Muscle of arm (tissue), 12 donors: ENCODE measurements around the gene MCC. TPM values are rescaled to one million over a fixed set of nuclear protein-coding genes. Genes with fewer than 3 reads are reported as not detected.

Experiments used
- DNase-seq: peaks from one replicate; pipeline ENCODE4 v3.0.0-alpha.2; 2013
- polyA plus RNA-seq, 12 donors: library from polyadenylated mRNA; unstranded; fragments of 120-200 nt; gene quantifications; one replicate each; pipeline ENCODE4 v1.2.1, GENCODE V29; 2013; ENCODE audit not compliant: insufficient read length in 12 of 12

The MCC gene
- polyA plus RNA-seq, 12 donors: 13.8 to 23.3 (median 19.2) TPM; not detected in 1

DNA sequence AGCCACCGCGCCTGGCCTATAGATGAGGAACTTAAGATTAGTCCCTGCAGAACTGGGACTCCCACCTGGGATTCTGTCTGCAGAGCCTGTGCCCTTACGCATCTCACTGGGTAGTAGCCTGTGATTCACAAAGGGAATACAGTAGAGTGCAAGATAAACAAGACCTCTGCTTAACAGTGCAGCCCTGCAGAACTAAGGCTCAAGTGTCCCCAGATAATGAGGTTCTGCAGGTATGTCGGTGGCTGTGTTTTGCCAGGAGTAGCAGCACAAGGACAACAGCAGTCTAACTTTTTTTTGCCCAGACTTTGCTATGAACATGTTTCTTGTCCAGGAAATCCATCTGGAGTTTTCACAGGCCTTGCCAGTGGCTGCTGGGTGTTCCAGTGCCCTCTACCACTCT, 451.9 kb downstream of the MCC start:
- DNase-seq: no peak

- DNase-seq: no peak
Observed at GRCh38 chr5:113035096-113035495, 453.2 kb downstream of the MCC start.

DNA sequence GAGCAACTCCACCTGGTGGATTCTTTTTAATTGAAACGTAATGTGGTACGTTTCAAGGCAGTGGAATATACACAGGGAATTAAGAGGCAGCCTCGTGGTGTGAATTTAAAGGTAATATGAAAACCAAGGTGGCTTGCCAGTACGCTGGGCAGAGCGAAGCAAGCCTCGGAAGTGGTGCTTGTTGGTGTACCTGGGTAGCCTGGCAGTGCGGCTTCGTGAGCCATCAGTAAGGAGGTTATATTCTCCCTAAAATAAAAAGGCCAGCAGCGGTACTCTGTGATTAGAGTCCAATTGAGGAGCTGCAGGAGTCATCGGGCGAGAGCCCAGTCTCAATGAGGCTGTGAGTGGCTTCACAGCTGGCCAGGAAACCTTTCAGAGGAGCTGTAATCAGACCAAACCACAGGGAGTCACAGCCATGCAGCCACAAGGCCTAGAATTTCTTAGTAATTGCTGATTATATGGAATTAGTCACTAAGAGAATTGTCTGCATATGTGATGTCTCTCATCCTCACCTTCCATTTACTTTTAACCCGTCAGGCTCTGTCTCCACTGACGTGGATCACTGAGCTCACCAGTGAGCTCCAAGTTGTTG, 454.0 kb downstream of the MCC start:
- DNase-seq: no peak

GRCh38 chr5:113031557-113031956, 456.7 kb downstream of the MCC start:
- DNase-seq: no peak

DNA sequence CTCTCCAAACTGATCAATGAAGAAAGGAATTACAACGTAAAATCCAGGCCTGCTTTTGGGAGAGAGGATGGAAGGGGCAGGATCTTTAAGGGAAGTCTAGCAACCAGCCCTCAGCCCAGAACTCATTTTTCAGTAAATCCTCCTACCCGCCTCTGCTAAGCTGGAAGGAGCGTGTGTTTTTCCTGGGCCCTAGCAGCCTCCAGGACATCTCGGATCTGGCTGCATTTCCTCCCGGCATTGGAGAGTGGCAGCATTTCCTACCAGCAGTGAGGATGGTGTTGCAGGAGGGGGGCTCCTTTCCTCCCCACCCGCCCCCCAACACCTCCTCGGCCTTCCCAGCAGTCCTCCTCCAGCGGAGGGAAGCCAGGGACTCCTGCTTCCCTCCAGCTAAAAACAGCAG, 457.1 kb downstream of the MCC start:
- no peak for DNase-seq

- DNase-seq: no peak
Observed at GRCh38 chr5:113029614-113030013, 458.6 kb downstream of the MCC start.

GRCh38 chr5:113027431-113027830, 460.8 kb downstream of the MCC start:
- no peak for DNase-seq

DNA sequence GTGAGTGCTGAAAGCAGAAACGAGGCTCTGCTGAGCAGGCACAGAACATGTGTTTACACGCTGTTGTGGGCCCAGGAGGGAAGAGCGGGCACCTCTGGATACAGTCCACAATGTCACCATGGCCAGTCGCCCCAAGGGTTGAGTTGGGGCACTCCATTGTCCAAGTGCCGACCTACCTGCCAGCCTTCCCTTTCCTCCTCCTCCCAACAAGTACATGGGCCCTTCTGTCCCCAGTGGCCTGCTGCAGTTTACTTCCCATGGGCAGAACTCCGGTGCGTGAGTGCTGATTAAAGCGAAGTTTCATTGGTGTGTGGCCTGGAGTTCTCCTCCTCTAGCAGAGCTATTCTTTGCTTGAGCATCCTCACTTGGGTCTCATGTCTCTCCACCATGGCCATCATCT, 461.2 kb downstream of the MCC start:
- DNase-seq: no peak

DNA sequence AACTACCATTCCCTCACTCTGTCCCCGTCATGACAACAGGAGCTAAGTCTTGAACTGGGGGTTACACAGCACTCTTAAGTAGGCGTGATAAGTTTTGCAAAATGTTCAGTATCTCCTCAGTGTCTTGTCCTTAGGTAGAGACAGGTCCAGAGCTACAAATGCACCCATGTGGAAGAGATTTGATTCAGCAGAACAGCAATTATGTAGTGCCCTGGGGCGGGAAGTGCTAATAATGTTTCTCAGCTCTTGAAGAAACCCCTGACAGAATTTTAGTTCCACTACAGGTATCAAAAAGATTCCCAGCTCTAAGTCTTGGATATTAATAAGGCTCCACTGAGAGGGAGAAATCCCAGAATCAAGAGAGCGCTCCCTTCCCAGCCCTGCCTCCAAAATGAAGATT, 462.0 kb downstream of the MCC start:
- no peak for DNase-seq

- no peak for DNase-seq
Observed at GRCh38 chr5:113025596-113025995, 462.7 kb downstream of the MCC start.

- DNase-seq: no peak
Observed at GRCh38 chr5:113024076-113024697, 464.1 kb downstream of the MCC start.

DNA sequence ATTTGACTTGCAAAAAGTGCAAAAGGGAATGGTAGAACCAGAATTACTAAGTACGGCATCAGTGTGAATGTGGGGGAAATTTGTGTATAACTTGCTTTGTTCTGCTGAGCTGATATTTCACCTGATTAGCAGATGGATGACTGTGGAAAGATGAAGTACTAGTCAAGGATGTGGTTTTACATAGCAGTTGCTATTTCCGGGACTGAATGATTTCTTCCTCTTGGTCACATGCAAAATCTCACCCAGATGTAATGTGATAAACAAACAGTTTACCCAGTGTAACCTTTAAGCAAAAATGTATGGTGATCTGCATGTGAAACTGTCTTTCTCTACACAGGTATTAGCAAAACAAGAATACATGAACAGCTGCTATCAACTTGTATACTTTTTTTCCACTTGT, 465.6 kb downstream of the MCC start:
- no peak for DNase-seq

DNA sequence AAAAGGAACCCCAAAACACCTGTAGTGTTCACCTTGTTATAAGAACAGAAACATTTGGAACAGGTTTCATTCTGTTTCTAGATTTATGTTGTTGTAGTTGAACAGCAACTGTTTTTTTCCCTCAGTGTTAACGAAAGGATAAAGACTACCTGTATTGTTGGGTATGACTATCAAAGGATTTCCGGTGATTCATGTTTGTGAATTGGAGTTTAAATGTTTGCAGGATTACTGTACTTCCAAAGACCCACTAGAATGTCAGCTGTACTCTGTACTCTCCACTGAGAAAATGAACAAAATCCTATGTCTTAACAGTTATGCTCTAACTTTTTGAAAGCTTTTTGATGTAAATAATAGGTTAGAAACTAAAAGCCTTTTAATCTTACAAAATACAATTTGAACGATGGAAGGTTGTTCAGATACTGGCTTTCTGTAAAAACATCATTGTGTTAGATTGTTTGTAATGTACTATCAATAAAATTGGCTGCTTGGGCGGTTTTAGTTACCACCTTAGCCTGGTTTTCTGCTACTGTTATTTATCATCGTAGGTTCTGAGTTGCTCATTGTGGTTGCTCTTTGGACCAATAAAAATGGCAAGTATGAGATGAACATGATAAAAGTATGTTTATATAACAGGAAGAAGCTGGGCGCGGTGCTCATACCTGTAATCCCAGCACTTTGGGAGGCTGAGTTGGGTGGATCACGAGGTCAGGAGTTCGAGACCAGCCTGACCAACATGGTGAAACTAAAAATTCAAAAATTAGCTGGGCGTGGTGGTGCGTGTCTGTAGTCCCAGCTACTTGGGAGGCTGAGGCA, 467.6 kb downstream of the MCC start:
- no peak for DNase-seq

DNA sequence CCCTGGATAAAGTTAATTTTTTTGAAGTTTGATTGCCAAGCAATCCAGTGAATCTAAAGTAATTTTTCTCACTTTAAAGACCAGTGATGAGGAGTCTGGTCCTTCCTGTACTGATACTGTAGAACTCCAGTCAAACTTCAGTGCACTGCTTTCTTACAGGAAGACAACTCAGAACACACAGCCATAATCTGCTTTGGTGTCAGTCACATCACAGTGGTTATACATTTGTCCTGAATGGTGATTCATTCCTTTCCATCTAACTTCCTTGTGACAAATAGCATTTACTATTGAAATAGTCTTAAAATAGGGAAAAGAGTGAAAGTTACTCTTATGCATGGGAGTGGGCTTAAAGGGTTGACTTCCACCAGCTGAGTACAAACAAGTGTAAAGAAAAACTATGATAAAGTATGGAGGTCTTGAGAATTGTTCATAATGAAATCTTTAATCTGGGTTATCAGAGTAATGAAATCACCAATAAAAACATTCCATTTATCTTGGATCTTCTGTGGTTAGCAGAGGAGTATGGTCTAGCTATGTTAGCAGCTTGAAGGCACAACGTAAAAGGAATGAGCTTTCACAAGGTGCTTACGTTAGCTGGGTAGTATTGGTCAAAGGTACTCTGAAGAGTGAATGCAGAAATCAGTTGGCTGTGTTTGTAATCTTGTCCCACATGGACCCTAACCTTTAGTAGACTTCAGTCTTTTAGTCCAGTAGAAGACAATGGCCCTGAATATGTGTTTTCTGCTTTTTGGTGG, 470.2 kb downstream of the MCC start:
- DNase-seq: no peak

- DNase-seq: no peak
Observed at GRCh38 chr5:113005454-113005853, 482.8 kb downstream of the MCC start.

DNA sequence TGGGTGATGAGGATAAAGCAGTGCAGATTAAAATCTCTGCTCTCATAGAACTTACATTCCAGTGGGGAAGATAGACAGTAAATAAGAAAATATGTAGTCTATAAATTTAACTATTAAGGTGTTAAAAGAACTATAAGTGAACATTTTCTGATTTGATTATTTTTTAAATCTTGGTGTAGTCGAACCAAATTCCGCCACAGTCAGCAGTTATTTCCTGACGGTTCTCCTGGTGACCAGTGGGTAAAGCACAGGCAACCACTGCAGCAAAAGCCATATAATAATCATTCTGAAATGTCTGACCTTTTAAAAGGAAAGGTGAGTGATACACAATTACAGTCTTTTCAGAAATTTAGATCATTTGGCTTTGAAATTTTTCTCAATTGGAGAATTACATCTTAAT, 484.5 kb downstream of the MCC start:
- no peak for DNase-seq

- DNase-seq: no peak
Observed at GRCh38 chr5:113002423-113002822, 485.8 kb downstream of the MCC start.

DNA sequence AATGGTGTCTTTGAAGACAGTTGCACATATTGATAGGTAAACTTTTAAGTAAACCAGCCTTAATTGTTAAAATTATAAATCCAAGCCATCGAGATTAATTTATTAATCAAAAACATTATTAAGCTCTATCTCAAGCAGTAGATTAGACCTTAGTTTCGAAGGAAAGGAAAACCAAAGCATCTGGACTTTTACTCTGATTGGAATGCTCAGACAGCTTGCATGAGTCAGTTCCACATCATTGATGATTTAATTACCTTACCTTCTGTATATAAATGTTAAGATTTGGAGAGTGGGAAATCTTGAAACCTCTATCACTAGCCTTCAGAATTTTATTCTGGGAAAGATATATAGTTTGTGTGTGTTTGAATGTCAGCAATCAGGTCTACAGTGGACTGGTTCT, 487.8 kb downstream of the MCC start:
- no peak for DNase-seq

- no peak for DNase-seq
Observed at GRCh38 chr5:112998296-112998695, 490.0 kb downstream of the MCC start.

DNA sequence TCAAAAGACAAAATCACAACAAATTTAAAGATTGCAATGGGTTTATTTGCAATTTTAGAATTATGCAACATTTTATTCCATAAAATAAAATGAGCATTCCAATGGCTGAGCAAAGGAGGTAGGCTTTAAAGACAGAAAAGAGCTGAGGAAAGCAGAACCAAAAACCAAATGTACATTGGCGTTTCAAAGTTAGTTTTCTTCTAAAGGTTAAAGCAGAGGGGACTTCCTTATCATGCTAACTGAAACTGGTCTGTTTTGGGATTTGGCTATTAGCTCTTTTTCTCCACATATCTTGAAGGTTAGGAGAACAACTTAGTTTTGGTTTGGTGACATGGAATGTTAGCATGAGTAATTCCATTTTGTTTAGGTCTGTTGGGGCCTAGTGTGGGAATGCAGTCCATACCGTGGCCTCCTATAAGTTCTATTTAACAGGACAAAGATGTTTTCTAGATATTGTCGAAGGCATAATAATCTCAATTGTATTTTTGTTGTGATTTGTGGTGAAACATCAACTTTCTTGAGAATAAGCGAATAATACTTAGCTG, 491.4 kb downstream of the MCC start:
- no peak for DNase-seq

- peak; percentile 81 for DNase-seq
Observed at GRCh38 chr5:112995764-112996618, 492.3 kb downstream of the MCC start.
